Lower leg skin (tissue), 3 donors: ENCODE results near the gene EIF3F.

ENCODE experiments used
- POLR2A ChIP-seq, 2 donors: fragments of 450-650 bp; IDR thresholded peaks; one replicate each; pipeline ENCODE4 v1.6.1; 2016 to 2017; ENCODE audit warnings: antibody characterized with exemption in 2 of 2, mild to moderate bottlenecking in 1 of 2, moderate library complexity in 1 of 2
- TF ChIP-seq, protein P1 (sequence below), 3 donors: fragments of 450-650 bp; IDR thresholded peaks; one replicate each; pipeline ENCODE4 v1.5.1; 2016; ENCODE audit warnings: antibody characterized with exemption in 3 of 3, mild to moderate bottlenecking in 3 of 3, moderate library complexity in 2 of 3

DNA sequence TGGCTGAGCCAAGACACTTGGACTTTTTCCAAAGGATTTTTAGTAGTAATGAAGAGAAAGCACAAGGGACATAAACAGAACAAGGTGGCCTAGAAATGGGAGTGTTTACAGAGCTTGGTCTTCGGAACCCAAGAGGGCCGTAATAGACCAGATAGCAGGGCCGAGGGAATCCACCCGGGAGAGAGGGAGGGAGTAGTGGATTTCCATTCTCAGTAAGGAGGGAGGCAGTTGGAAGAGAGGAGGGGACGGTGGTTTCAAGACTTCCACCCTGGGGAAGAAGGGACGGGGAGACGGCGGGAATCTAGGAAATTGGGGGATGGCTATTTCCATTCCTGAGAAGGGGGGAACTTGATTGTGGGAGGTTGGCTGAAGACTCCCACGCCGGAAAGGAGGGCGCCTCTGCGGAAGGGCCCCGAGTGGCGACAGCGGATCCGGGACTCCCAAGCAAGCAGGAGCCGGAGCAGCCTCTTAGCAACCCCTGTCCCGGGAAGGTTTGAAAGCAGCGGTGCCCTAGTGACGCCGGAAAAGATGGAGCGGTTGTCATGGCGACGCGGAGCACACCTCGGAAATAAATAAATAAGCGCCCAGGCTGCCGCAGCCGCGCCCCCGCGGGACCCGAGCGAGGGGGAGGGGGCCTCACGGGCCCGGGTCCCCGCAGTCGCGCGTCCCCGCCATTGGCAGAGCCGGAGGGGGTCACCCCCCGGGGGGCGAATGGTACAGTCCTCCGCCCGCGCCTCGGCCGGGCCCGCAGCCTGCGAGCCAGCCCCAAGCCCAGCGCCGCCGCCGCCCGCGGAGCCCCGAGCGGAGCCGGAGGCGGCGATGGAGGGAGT, 31.6 kb downstream of the EIF3F start:
- TF ChIP-seq POLR2A (IDR thresholded peaks at IDR 0.05): no peak
- TF ChIP-seq, protein P1, sequence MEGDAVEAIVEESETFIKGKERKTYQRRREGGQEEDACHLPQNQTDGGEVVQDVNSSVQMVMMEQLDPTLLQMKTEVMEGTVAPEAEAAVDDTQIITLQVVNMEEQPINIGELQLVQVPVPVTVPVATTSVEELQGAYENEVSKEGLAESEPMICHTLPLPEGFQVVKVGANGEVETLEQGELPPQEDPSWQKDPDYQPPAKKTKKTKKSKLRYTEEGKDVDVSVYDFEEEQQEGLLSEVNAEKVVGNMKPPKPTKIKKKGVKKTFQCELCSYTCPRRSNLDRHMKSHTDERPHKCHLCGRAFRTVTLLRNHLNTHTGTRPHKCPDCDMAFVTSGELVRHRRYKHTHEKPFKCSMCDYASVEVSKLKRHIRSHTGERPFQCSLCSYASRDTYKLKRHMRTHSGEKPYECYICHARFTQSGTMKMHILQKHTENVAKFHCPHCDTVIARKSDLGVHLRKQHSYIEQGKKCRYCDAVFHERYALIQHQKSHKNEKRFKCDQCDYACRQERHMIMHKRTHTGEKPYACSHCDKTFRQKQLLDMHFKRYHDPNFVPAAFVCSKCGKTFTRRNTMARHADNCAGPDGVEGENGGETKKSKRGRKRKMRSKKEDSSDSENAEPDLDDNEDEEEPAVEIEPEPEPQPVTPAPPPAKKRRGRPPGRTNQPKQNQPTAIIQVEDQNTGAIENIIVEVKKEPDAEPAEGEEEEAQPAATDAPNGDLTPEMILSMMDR (IDR thresholded peaks at IDR 0.05): no peak
